Neural cell (in vitro differentiated cells): ENCODE data around the gene ANKRD39. TPM values are rescaled to one million over a fixed set of nuclear protein-coding genes. Genes with fewer than 3 reads are reported as not detected.

Source experiments
- H2AFZ ChIP-seq: fragments of 200-600, 300-800 bp; sonication (generic), shearing (Covaris generic); 2 replicates; pipeline ENCODE4 v1.6.0; 2014; ENCODE audit warnings: low read depth, mild to moderate bottlenecking, antibody characterized with exemption, low read length, moderate library complexity
- H3F3A ChIP-seq: fragments of 200-600 bp; shearing (Covaris generic); 2 replicates; pipeline ENCODE4 v1.6.1; 2016; ENCODE audit warnings: mild to moderate bottlenecking, moderate library complexity, mixed read lengths, antibody characterized with exemption, low read length; ENCODE audit not compliant: insufficient read depth, poor library complexity, severe bottlenecking
- H3K27ac ChIP-seq: fragments of 200-600, 300-800 bp; sonication (generic), shearing (Covaris generic); 2 replicates; pipeline ENCODE4 v1.5.1; 2014; ENCODE audit warnings: mild to moderate bottlenecking, low read length, moderate library complexity
- H3K27me3 ChIP-seq: fragments of 300-800, 200-600 bp; sonication (generic), shearing (Covaris generic); 2 replicates; pipeline ENCODE4 v1.6.0; 2014; ENCODE audit warnings: mild to moderate bottlenecking, low read depth, low read length, moderate library complexity; ENCODE audit not compliant: insufficient read depth
- H3K36me3 ChIP-seq: fragments of 300-800, 200-600 bp; sonication (generic), shearing (Covaris generic); 2 replicates; pipeline ENCODE4 v1.5.1; 2014; ENCODE audit warnings: mild to moderate bottlenecking, antibody characterized with exemption, low read length, moderate library complexity; ENCODE audit not compliant: insufficient read depth
- H3K4me2 ChIP-seq: fragments of 300-800, 200-600 bp; sonication (generic), shearing (Covaris generic); 2 replicates; pipeline ENCODE4 v1.6.0; 2014; ENCODE audit warnings: mild to moderate bottlenecking, low read length
- H3K4me3 ChIP-seq: fragments of 300-800, 200-600 bp; sonication (generic), shearing (Covaris generic); 2 replicates; pipeline ENCODE4 v1.5.1; 2014; ENCODE audit warnings: mild to moderate bottlenecking, low read length, moderate library complexity
- H3K79me2 ChIP-seq: fragments of 200-600 bp; shearing (Covaris generic); replicated peaks from 2 replicates; pipeline ENCODE4 v1.6.0; 2014; ENCODE audit warnings: mild to moderate bottlenecking, low read length, moderate library complexity; ENCODE audit not compliant: insufficient read depth
- H3K9ac ChIP-seq: fragments of 300-800, 200-600 bp; sonication (generic), shearing (Covaris generic); 2 replicates; pipeline ENCODE4 v1.6.1; 2016; ENCODE audit warnings: mild to moderate bottlenecking, low read length, mixed read lengths
- H3K9me2 ChIP-seq: fragments of 200-600 bp; shearing (Covaris generic); 2 replicates; pipeline ENCODE4 v1.6.1; 2016; ENCODE audit warnings: mild to moderate bottlenecking, low read length, mixed read lengths; ENCODE audit not compliant: insufficient read depth
- H3K9me3 ChIP-seq: fragments of 200-600, 300-800 bp; sonication (generic), shearing (Covaris generic); 2 replicates; pipeline ENCODE4 v1.6.1; 2016; ENCODE audit warnings: mild to moderate bottlenecking, mixed run types, low read length, moderate library complexity, mixed read lengths
- H4K20me1 ChIP-seq: fragments of 200-600 bp; shearing (Covaris generic); 2 replicates; pipeline ENCODE4 v1.6.1; 2016; ENCODE audit warnings: mild to moderate bottlenecking, mixed run types; ENCODE audit not compliant: insufficient read depth
- CTCF ChIP-seq: fragments of 450-650 bp; IDR thresholded peaks from 2 replicates; pipeline ENCODE4 v1.5.1; 2014; ENCODE audit warnings: antibody characterized with exemption, mild to moderate bottlenecking, moderate library complexity; ENCODE audit not compliant: poor library complexity, severe bottlenecking
- EP300 ChIP-seq: fragments of 450-650 bp; conservative IDR thresholded peaks from 2 replicates; pipeline ENCODE4 v1.6.1; 2014; ENCODE audit warnings: antibody characterized with exemption, mild to moderate bottlenecking, moderate library complexity; ENCODE audit not compliant: poor library complexity, severe bottlenecking
- EZH2 ChIP-seq: fragments of 200-600, 300-800 bp; shearing (Covaris generic), sonication (generic); IDR thresholded peaks from 2 replicates; pipeline ENCODE4 v1.6.1; 2014; ENCODE audit warnings: antibody characterized with exemption, low read length, borderline replicate concordance, mild to moderate bottlenecking; ENCODE audit not compliant: insufficient read depth, poor library complexity, severe bottlenecking
- MXI1 ChIP-seq: fragments of 450-650 bp; conservative IDR thresholded peaks from 2 replicates; pipeline ENCODE4 v1.6.1; 2014; ENCODE audit warnings: antibody characterized with exemption, mild to moderate bottlenecking; ENCODE audit not compliant: poor library complexity, severe bottlenecking
- POLR2AphosphoS5 ChIP-seq: IDR thresholded peaks from 2 replicates; pipeline ENCODE4 v1.6.1; 2012
- RAD21 ChIP-seq: fragments of 450-650 bp; conservative IDR thresholded peaks from 2 replicates; pipeline ENCODE4 v1.6.1; 2014; ENCODE audit warnings: antibody characterized with exemption, mild to moderate bottlenecking, moderate library complexity
- SMC3 ChIP-seq: fragments of 450-650 bp; conservative IDR thresholded peaks from 2 replicates; pipeline ENCODE4 v1.6.1; 2014; ENCODE audit warnings: antibody characterized with exemption, mild to moderate bottlenecking, moderate library complexity; ENCODE audit not compliant: poor library complexity
- TAF1 ChIP-seq: IDR thresholded peaks from 2 replicates; pipeline ENCODE4 v1.6.1; 2012; ENCODE audit warnings: low read depth
- polyA plus RNA-seq: library from polyadenylated mRNA; depleted of rRNA; stranded (reverse); fragments of >200 nt; gene quantifications from 2 replicates; pipeline ENCODE4 v1.2.3, GENCODE V29; 2014
- TF ChIP-seq, protein P1 (sequence below): IDR thresholded peaks from 2 replicates; pipeline ENCODE4 v1.6.1; 2012; ENCODE audit warnings: borderline replicate concordance

Gene ANKRD39
- polyA plus RNA-seq, 1 donor from 2014 or later, result 30.7 TPM

DNA sequence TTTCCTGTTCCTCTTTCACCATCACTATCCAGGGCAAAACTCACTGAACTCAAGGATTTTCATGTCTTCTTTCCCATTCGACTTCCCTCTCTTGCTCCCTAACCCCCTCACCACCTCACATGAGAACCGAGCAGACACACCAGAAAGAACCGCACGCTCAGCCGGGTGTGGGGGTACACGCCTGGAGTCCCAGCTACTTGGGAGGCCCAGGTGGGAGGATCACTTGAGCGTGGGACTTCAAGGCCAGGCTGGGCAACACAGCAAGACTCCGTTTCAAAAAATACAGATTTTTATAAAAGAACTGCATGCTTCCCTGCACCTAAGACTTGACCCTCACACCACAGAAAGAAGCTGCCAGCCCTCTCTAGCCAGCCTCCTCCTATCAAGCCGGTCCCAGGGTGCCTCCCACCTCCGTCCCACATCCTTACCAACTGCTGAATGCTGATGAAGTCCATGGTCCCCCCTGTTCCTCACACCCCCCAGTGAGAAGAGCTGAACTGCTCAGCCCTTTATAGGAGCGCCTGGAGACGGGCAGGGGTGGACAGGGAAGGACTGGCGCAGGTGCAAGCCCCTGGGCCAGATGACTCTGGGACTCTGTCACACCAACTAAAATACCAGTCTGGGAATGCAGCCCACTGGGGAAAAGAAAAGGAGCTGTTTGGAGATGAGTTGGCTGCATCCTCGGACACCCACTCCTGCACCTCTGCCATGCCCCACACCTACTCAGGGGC, 14.1 kb downstream of the ANKRD39 start, which contains the start of gene ANKRD23:
TSS of gene ANKRD23 (minus strand) at position 484 of the 731 bp plus-strand sequence. CDS start at position 455, 29 bp downstream.
- Histone ChIP-seq H3K4me2 (no peak within 1 kb of the TSS), H3K27me3 (no peaks in the 10 kb centered on the region), H3K4me3 (no peak within 1 kb of the TSS), H3K36me3 (peaks cover 4% of the 10 kb centered on the region), H2AFZ (no peak within 1 kb of the TSS), H3K9me3 (no peaks in the 10 kb centered on the region), H3K27ac (no peak within 1 kb of the TSS), H3K79me2 (no peaks in the 10 kb centered on the region), H4K20me1 (no peaks in the 10 kb centered on the region), H3K9me2 (no peaks in the 10 kb centered on the region), H3K9ac (no peak within 1 kb of the TSS), H3F3A (no peaks in the 10 kb centered on the region)
- TF ChIP-seq, protein P1, sequence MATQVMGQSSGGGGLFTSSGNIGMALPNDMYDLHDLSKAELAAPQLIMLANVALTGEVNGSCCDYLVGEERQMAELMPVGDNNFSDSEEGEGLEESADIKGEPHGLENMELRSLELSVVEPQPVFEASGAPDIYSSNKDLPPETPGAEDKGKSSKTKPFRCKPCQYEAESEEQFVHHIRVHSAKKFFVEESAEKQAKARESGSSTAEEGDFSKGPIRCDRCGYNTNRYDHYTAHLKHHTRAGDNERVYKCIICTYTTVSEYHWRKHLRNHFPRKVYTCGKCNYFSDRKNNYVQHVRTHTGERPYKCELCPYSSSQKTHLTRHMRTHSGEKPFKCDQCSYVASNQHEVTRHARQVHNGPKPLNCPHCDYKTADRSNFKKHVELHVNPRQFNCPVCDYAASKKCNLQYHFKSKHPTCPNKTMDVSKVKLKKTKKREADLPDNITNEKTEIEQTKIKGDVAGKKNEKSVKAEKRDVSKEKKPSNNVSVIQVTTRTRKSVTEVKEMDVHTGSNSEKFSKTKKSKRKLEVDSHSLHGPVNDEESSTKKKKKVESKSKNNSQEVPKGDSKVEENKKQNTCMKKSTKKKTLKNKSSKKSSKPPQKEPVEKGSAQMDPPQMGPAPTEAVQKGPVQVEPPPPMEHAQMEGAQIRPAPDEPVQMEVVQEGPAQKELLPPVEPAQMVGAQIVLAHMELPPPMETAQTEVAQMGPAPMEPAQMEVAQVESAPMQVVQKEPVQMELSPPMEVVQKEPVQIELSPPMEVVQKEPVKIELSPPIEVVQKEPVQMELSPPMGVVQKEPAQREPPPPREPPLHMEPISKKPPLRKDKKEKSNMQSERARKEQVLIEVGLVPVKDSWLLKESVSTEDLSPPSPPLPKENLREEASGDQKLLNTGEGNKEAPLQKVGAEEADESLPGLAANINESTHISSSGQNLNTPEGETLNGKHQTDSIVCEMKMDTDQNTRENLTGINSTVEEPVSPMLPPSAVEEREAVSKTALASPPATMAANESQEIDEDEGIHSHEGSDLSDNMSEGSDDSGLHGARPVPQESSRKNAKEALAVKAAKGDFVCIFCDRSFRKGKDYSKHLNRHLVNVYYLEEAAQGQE, result no peak
- no peak for TF ChIP-seq SMC3

DNA sequence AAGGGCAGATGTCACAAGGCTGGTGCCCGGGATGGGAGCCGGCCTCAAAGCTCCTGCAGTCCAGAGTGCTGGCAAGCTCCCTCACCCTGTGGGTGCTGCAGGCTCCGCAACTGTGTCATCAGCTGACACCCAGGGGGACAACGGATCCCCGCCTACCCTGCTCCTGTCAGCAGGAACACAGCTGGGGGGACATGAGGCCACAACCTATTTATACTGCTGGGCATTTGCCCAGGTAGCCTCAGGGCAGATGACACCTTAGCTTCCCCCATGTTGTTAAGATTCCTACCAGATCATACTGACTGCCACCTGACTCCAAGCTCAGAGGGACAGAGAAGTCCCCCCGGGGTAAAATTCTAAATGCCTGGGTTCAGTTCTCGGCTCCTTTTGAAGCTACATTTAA, 15.2 kb downstream of the ANKRD39 start:
- no peak for TF ChIP-seq RAD21
- no peaks in the 10 kb centered on the region for H4K20me1 ChIP-seq
- H2AFZ ChIP-seq, result no peak overlapping the region
- H3K9ac ChIP-seq, result no peak overlapping the region
- no peaks in the 10 kb centered on the region for H3K9me2 ChIP-seq
- H3F3A ChIP-seq, result no peaks in the 10 kb centered on the region
- no peaks in the 10 kb centered on the region for H3K9me3 ChIP-seq
- peaks cover 3% of the 10 kb centered on the region for H3K36me3 ChIP-seq
- H3K27ac ChIP-seq, result no peak overlapping the region
- H3K4me2 ChIP-seq, result no peak overlapping the region
- no peak overlapping the region for H3K4me3 ChIP-seq
- H3K27me3 ChIP-seq, result no peaks in the 10 kb centered on the region
- H3K79me2 ChIP-seq, result no peaks in the 10 kb centered on the region

- Histone ChIP-seq H2AFZ (no peak overlapping the region), H3K27ac (no peak overlapping the region), H3K27me3 (no peaks in the 10 kb centered on the region), H3K9me2 (no peaks in the 10 kb centered on the region), H3F3A (no peaks in the 10 kb centered on the region), H3K4me2 (no peak overlapping the region), H3K9me3 (no peaks in the 10 kb centered on the region), H3K79me2 (no peaks in the 10 kb centered on the region), H4K20me1 (no peaks in the 10 kb centered on the region), H3K9ac (no peak overlapping the region), H3K4me3 (no peak overlapping the region), H3K36me3 (no peaks in the 10 kb centered on the region)
- TF ChIP-seq EZH2, result no peak
- TF ChIP-seq CTCF, result no peak
- TF ChIP-seq MXI1, result no peak
- no peak for TF ChIP-seq POLR2AphosphoS5
- TF ChIP-seq RAD21, result no peak
- no peak for TF ChIP-seq TAF1
- no peak for TF ChIP-seq EP300
- no peak for TF ChIP-seq SMC3
- TF ChIP-seq, protein P1, result no peak
These were observed 15.9 kb downstream of the ANKRD39 start for GRCh38 chr2:96841701-96842495.
